Ishikawa (cell line): ENCODE measurements around the gene TMEM269.

ENCODE experiments used
- CEBPB ChIP-seq: IDR thresholded peaks from 2 replicates; pipeline ENCODE4 v1.6.1; 2012
- CREB1 ChIP-seq: IDR thresholded peaks from 2 replicates; pipeline ENCODE4 v1.6.1; 2012; ENCODE audit warnings: low read depth
- EGR1 ChIP-seq: IDR thresholded peaks from 2 replicates; pipeline ENCODE4 v1.6.1; 2012
- EP300 ChIP-seq: IDR thresholded peaks from 2 replicates; pipeline ENCODE4 v1.6.1; 2012; ENCODE audit warnings: borderline replicate concordance
- FOXM1 ChIP-seq: IDR thresholded peaks from 2 replicates; pipeline ENCODE4 v1.6.1; 2012; ENCODE audit warnings: low read depth, borderline replicate concordance
- NFIC ChIP-seq: IDR thresholded peaks from 2 replicates; pipeline ENCODE4 v1.6.1; 2012
- RAD21 ChIP-seq: IDR thresholded peaks from 2 replicates; pipeline ENCODE4 v1.6.1; 2012; ENCODE audit warnings: low read depth
- TAF1 ChIP-seq: IDR thresholded peaks from 2 replicates; pipeline ENCODE4 v1.6.1; 2012; ENCODE audit warnings: low read depth, mild to moderate bottlenecking
- TCF12 ChIP-seq: IDR thresholded peaks from 2 replicates; pipeline ENCODE4 v1.6.1; 2012; ENCODE audit warnings: low read depth
- TEAD4 ChIP-seq: IDR thresholded peaks from 2 replicates; pipeline ENCODE4 v1.6.1; 2012
- YY1 ChIP-seq: IDR thresholded peaks from 2 replicates; pipeline ENCODE4 v1.6.1; 2012; ENCODE audit warnings: low read depth
- ZBTB7A ChIP-seq: IDR thresholded peaks from 2 replicates; pipeline ENCODE4 v1.6.1; 2012; ENCODE audit warnings: low read depth
- TF ChIP-seq, protein P1 (sequence below): IDR thresholded peaks from 2 replicates; pipeline ENCODE4 v1.6.1; 2012
- TF ChIP-seq, protein P2 (sequence below): IDR thresholded peaks from 2 replicates; pipeline ENCODE4 v1.6.1; 2012; ENCODE audit warnings: low read depth, mild to moderate bottlenecking
- TF ChIP-seq, protein P3 (sequence below): IDR thresholded peaks from 2 replicates; pipeline ENCODE4 v1.6.1; 2012

TMEM269 gene

DNA sequence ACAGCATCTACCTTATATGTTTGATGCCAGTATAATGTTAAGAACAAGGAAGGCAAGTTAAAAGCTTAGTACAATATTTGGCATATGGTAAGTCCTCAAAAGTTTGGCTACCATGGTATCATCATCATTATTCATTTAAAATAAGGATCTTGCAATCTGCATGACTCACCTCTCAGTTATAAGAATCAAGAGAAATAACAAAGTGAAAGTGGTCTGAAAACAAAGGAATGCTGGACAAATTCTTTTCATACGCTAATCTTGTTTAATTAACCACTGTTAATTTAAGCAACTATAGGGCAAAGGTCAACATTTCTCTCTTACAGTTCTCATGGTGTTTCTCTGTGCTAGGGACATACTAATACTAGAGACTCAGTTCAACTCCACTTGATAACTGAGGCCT, 31.7 kb upstream of the TMEM269 start:
- TF ChIP-seq ZBTB7A = no peak
- no peak for TF ChIP-seq TAF1
- TF ChIP-seq EP300 = no peak
- no peak for TF ChIP-seq CEBPB
- TF ChIP-seq, protein P1, sequence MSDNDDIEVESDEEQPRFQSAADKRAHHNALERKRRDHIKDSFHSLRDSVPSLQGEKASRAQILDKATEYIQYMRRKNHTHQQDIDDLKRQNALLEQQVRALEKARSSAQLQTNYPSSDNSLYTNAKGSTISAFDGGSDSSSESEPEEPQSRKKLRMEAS = no peak
- TF ChIP-seq, protein P2, sequence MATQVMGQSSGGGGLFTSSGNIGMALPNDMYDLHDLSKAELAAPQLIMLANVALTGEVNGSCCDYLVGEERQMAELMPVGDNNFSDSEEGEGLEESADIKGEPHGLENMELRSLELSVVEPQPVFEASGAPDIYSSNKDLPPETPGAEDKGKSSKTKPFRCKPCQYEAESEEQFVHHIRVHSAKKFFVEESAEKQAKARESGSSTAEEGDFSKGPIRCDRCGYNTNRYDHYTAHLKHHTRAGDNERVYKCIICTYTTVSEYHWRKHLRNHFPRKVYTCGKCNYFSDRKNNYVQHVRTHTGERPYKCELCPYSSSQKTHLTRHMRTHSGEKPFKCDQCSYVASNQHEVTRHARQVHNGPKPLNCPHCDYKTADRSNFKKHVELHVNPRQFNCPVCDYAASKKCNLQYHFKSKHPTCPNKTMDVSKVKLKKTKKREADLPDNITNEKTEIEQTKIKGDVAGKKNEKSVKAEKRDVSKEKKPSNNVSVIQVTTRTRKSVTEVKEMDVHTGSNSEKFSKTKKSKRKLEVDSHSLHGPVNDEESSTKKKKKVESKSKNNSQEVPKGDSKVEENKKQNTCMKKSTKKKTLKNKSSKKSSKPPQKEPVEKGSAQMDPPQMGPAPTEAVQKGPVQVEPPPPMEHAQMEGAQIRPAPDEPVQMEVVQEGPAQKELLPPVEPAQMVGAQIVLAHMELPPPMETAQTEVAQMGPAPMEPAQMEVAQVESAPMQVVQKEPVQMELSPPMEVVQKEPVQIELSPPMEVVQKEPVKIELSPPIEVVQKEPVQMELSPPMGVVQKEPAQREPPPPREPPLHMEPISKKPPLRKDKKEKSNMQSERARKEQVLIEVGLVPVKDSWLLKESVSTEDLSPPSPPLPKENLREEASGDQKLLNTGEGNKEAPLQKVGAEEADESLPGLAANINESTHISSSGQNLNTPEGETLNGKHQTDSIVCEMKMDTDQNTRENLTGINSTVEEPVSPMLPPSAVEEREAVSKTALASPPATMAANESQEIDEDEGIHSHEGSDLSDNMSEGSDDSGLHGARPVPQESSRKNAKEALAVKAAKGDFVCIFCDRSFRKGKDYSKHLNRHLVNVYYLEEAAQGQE = no peak
- no peak for TF ChIP-seq EGR1
- no peak for TF ChIP-seq TEAD4
- TF ChIP-seq NFIC = no peak

DNA sequence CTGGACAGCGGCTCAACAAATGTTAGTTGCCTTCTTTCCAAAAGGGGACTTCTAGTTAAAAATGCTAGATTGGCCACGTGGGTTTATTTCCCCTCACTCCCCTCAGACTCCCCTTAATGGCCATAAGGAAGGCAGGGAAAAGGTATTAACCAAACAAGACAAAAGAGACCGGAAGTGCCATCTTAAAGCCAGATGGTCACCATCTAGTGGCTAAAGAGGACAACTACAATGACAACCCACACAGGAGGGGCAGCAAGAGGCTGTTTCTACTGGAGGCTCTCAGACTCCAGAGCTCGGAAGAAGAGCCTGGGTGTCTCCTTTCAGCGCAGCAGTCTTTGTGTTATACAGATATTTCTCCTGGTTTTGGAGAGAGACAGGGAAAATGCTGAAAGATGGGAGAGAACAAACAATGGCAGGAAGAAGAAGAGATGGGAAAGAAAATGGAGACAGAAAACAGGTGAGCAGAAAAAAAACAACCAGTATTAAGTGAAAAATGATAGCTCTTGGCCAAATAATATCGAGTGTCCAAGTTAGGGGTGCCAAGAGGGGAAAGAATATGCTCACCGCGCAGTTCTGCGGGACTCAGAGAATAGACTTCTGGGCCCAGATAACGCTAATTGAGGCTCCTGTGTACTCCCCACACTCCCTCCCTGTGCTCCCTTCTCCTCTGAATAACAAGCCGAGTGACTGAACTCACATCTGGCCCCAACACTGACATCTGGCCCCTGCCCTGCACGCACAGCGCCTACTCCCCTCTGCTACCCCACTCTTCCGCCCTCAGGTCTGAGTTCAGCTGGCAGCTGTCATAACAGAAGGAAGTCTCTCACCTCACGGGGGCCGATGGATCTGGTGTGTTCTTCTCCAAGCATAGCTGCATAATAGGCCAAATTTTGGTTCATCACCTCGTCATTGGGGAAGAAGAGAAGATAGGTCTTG, 27.6 kb upstream of the TMEM269 start:
- TF ChIP-seq YY1 (no peak), RAD21 (peak; percentile 53; the same call in 1 of the 2 replicates)

DNA sequence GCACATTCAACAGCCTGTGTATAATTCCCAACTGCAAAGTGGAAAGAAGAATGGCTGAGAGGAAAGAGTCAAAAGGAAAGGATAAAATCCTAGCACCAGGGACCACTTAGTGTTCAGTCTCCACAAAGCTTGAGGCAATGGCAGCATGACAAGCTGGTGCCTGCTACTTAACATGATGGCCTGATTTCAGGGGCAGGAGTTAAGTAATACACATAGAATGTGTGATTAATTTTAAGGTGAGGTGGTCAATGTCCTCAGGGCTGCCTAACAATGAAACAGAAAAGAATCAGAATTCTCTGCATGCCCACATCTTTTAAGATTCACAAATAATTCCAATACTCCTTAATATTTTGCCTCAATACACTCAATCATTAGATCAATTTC, 26.9 kb upstream of the TMEM269 start:
- TF ChIP-seq, protein P2 = no peak
- TF ChIP-seq CEBPB = no peak
- TF ChIP-seq, protein P1 = no peak
- no peak for TF ChIP-seq ZBTB7A
- no peak for TF ChIP-seq YY1
- no peak for TF ChIP-seq FOXM1
- no peak for TF ChIP-seq TEAD4
- no peak for TF ChIP-seq TAF1
- TF ChIP-seq EGR1 = no peak
- TF ChIP-seq NFIC = no peak
- no peak for TF ChIP-seq RAD21
- TF ChIP-seq CREB1 = no peak
- no peak for TF ChIP-seq EP300
- no peak for TF ChIP-seq TCF12
- TF ChIP-seq, protein P3, sequence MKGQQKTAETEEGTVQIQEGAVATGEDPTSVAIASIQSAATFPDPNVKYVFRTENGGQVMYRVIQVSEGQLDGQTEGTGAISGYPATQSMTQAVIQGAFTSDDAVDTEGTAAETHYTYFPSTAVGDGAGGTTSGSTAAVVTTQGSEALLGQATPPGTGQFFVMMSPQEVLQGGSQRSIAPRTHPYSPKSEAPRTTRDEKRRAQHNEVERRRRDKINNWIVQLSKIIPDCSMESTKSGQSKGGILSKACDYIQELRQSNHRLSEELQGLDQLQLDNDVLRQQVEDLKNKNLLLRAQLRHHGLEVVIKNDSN = no peak

DNA sequence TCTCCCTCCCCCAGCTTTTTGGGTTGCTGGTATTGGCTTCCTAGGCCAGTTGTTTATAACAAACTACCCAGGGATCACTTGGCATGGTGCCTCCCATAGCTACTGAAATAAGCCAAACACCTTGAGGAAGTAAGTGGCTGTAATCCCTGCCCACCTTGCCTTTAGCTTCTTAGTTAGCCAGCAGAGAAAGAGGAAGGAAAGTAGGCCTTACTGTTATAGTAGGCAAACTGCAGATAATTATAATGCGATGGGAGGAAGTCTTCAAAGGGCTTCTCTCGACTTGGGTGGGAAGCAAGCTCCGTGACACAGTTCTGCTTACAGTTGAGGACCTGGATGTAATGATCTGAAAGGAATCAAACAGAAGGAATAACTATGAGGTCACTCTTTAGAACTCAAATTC, 26.1 kb upstream of the TMEM269 start:
- TF ChIP-seq, protein P3 = no peak
- TF ChIP-seq EGR1 = no peak
- TF ChIP-seq FOXM1 = no peak
- no peak for TF ChIP-seq RAD21
- TF ChIP-seq, protein P1 = no peak
- no peak for TF ChIP-seq CEBPB
- TF ChIP-seq CREB1 = no peak
- TF ChIP-seq, protein P2 = no peak
- no peak for TF ChIP-seq TCF12
- no peak for TF ChIP-seq EP300
- no peak for TF ChIP-seq NFIC
- TF ChIP-seq TEAD4 = no peak
- TF ChIP-seq YY1 = no peak
- TF ChIP-seq ZBTB7A = no peak
